HL-60 (cell line): ENCODE results near the gene DYSF.

Experiments
- DNase-seq, 2 experiments: peaks; one replicate each; pipeline ENCODE4 v3.0.0-alpha.2; 2010 to 2020; ENCODE audit warnings: low read depth in 1 of 2, low spot score in 1 of 2
- H3K27ac ChIP-seq: fragments of 250-450 bp; sonication (Bioruptor Pico); replicated peaks from 2 replicates; pipeline ENCODE4 v1.5.1; 2020; ENCODE audit warnings: mild to moderate bottlenecking, moderate library complexity
- H3K27me3 ChIP-seq: fragments of 250-450 bp; sonication (Bioruptor Pico); 2 replicates; pipeline ENCODE4 v1.5.1; 2021; ENCODE audit warnings: mild to moderate bottlenecking, moderate library complexity; ENCODE audit not compliant: insufficient read depth, poor library complexity, severe bottlenecking
- H3K4me3 ChIP-seq: replicated peaks from 2 replicates; pipeline ENCODE4 v1.5.1; 2011; ENCODE audit warnings: mild to moderate bottlenecking, control low read depth, low read length; ENCODE audit not compliant: insufficient read depth
- CTCF ChIP-seq: IDR thresholded peaks from one replicate; pipeline ENCODE4 v1.5.1; 2011; ENCODE audit warnings: low read length, control low read depth, inconsistent platforms; ENCODE audit not compliant: insufficient read depth
- GABPA ChIP-seq: IDR thresholded peaks from 2 replicates; pipeline ENCODE4 v1.6.1; 2012; ENCODE audit warnings: low read depth
- POLR2AphosphoS5 ChIP-seq: IDR thresholded peaks from 2 replicates; pipeline ENCODE4 v1.6.1; 2012; ENCODE audit warnings: low read depth
- SPI1 ChIP-seq: IDR thresholded peaks from 2 replicates; pipeline ENCODE4 v1.6.1; 2012; ENCODE audit warnings: low read depth, mild to moderate bottlenecking, borderline replicate concordance
- TF ChIP-seq, protein P1 (sequence below): IDR thresholded peaks from 2 replicates; pipeline ENCODE4 v1.6.1; 2012; ENCODE audit warnings: low read depth; ENCODE audit not compliant: insufficient replicate concordance

DYSF gene

GRCh38 chr2:71605781-71606241 lies 152.4 kb downstream of the DYSF start:
- no peak for TF ChIP-seq GABPA
- TF ChIP-seq SPI1: no peak
- no peak for TF ChIP-seq CTCF
- TF ChIP-seq, protein P1, sequence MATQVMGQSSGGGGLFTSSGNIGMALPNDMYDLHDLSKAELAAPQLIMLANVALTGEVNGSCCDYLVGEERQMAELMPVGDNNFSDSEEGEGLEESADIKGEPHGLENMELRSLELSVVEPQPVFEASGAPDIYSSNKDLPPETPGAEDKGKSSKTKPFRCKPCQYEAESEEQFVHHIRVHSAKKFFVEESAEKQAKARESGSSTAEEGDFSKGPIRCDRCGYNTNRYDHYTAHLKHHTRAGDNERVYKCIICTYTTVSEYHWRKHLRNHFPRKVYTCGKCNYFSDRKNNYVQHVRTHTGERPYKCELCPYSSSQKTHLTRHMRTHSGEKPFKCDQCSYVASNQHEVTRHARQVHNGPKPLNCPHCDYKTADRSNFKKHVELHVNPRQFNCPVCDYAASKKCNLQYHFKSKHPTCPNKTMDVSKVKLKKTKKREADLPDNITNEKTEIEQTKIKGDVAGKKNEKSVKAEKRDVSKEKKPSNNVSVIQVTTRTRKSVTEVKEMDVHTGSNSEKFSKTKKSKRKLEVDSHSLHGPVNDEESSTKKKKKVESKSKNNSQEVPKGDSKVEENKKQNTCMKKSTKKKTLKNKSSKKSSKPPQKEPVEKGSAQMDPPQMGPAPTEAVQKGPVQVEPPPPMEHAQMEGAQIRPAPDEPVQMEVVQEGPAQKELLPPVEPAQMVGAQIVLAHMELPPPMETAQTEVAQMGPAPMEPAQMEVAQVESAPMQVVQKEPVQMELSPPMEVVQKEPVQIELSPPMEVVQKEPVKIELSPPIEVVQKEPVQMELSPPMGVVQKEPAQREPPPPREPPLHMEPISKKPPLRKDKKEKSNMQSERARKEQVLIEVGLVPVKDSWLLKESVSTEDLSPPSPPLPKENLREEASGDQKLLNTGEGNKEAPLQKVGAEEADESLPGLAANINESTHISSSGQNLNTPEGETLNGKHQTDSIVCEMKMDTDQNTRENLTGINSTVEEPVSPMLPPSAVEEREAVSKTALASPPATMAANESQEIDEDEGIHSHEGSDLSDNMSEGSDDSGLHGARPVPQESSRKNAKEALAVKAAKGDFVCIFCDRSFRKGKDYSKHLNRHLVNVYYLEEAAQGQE: no peak
- no peak for TF ChIP-seq POLR2AphosphoS5
- DNase-seq: no peak

GRCh38 chr2:71606244-71606643 lies 152.9 kb downstream of the DYSF start:
- TF ChIP-seq SPI1 (no peak), CTCF (no peak)
- no peak overlapping the region for H3K27ac ChIP-seq
- DNase-seq: no peak
- no peaks in the 10 kb centered on the region for H3K27me3 ChIP-seq
- H3K4me3 ChIP-seq: no peak overlapping the region

More at GRCh38 chr2:71605781-71606241, 152.4 kb downstream of the DYSF start:
- H3K4me3 ChIP-seq: no peak overlapping the region
- no peak overlapping the region for H3K27ac ChIP-seq
- H3K27me3 ChIP-seq: no peaks in the 10 kb centered on the region

DNA sequence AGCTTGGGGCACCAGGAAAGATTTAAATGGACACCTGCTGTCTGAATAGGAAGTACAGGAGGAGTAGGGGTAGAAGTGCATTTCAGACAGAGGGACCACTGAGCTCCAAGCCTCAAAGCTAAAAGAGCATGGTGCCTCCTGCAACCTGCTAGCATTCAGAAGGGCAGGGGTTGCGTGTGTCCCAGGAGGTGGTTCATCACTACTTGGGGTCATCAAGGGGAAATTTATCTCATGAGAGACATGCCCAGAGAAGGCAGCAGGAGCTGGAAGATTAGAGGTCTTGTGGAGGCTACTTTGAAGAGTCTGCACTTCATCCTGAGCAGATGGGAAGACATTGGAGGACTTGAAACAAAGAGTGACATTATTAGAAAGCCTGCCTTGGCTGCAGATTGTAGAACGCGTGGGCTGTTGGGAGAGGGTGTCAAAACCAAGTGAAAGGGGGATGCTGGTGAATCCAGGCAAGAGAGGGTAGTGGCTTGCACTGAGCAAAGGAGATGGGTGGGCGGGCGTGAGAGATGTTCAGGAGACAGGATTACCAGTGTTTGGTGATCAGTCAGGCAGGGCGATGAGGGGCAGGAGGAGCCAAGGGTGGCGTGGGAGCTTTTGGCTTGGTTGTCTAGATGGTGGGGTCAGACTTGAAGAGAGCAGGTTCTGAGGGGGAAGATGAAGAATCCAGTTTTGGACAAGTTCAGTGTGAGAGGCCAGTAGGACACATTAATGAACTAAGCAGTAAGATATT lies 154.0 kb downstream of the DYSF start:
- no peak overlapping the region for H3K4me3 ChIP-seq
- no peak overlapping the region for H3K27ac ChIP-seq
- H3K27me3 ChIP-seq: no peaks in the 10 kb centered on the region
- TF ChIP-seq POLR2AphosphoS5 (no peak), GABPA (no peak), CTCF (no peak), SPI1 (no peak)
- TF ChIP-seq, protein P1: no peak
- DNase-seq: no peak

GRCh38 chr2:71608034-71608433 lies 154.7 kb downstream of the DYSF start:
- Histone ChIP-seq H3K27ac (no peak overlapping the region), H3K4me3 (no peak overlapping the region), H3K27me3 (no peaks in the 10 kb centered on the region)
- DNase-seq: no peak
- TF ChIP-seq SPI1 (no peak), POLR2AphosphoS5 (no peak), CTCF (no peak), GABPA (no peak)
- TF ChIP-seq, protein P1: no peak
